H1 (cell line): Measurements from ENCODE around the gene FRMD4A. TPM values are rescaled to one million over a fixed set of nuclear protein-coding genes. Genes with fewer than 3 reads are reported as not detected.

Experiments
- CTCF ChIA-PET: fragments of 300-600 bp; sonication (Branson Sonifier 250); formaldehyde crosslinking; loops from one replicate; lab custom pipeline; 2021; ENCODE audit not compliant: partially characterized antibody; lab: Charles Lee
- POLR2A ChIA-PET: fragments of 300-600 bp; sonication (Branson Sonifier 250); formaldehyde crosslinking; loops from one replicate; lab custom pipeline; 2021; ENCODE audit warnings: inconsistent platforms; ENCODE audit not compliant: partially characterized antibody; lab: Charles Lee
- DNase-seq, 2 experiments: peaks; one replicate each; pipeline versions ENCODE4 v3.0.0 to v3.0.0-alpha.2; 2010 to 2022; ENCODE audit warnings: low spot score in 2 of 2, low read depth in 1 of 2, mixed read lengths in 1 of 2
- FAIRE-seq: peaks from 2 replicates; lab custom pipeline; 2011; peaks lifted over from hg19 to GRCh38; lab: Jason Lieb, UNC
- H2AFZ ChIP-seq: 2 replicates; pipeline ENCODE4 v1.8.1; 2012; ENCODE audit warnings: low read length, inconsistent platforms
- H2AK5ac ChIP-seq: 2 replicates; pipeline ENCODE4 v1.6.1; 2013; ENCODE audit warnings: low read depth, low read length
- H2BK120ac ChIP-seq: replicated peaks from 2 replicates; pipeline ENCODE3; 2013; ENCODE audit warnings: low read depth, low read length, inconsistent platforms
- H2BK12ac ChIP-seq: 2 replicates; pipeline ENCODE4 v1.6.1; 2013; ENCODE audit warnings: low read depth, low read length
- H2BK15ac ChIP-seq: 2 replicates; pipeline ENCODE4 v1.6.1; 2013; ENCODE audit warnings: low read length
- H2BK20ac ChIP-seq: 2 replicates; pipeline ENCODE4 v1.6.1; 2013; ENCODE audit warnings: low read length
- H2BK5ac ChIP-seq: 2 replicates; pipeline ENCODE4 v1.6.1; 2013; ENCODE audit warnings: low read depth, low read length
- H3K14ac ChIP-seq: 2 replicates; pipeline ENCODE4 v1.6.1; 2013; ENCODE audit warnings: inconsistent platforms; ENCODE audit not compliant: insufficient read length
- H3K18ac ChIP-seq: 2 replicates; pipeline ENCODE4 v1.6.1; 2013; ENCODE audit warnings: low read length; ENCODE audit errors: extremely low read depth
- H3K23ac ChIP-seq: 2 replicates; pipeline ENCODE4 v1.6.1; 2013; ENCODE audit warnings: inconsistent platforms; ENCODE audit not compliant: insufficient read length
- H3K23me2 ChIP-seq: 2 replicates; pipeline ENCODE4 v1.6.1; 2013; ENCODE audit warnings: low read depth, low read length
- H3K27ac ChIP-seq: 2 replicates; pipeline ENCODE4 v1.6.1; 2011; ENCODE audit warnings: low read depth, low read length, inconsistent platforms
- H3K27me3 ChIP-seq, 4 experiments: replicated peaks in 1 of 4; 1 replicate in 1 of 4; 2 replicates in 3 of 4; pipeline versions ENCODE4 v1.6.1 to v1.8.1; 2011 to 2013; ENCODE audit warnings: low read length in 3 of 4, mild to moderate bottlenecking in 3 of 4, inconsistent platforms in 2 of 4, mixed read lengths in 2 of 4, moderate library complexity in 1 of 4; ENCODE audit not compliant: control insufficient read depth in 3 of 4, insufficient read depth in 3 of 4; ENCODE audit errors: extremely low read depth in 1 of 4
- H3K36me3 ChIP-seq, 4 experiments: 2 replicates each; pipeline versions ENCODE4 v1.6.1 to v1.8.1; 2011 to 2013; ENCODE audit warnings: mild to moderate bottlenecking in 4 of 4, low read length in 3 of 4, moderate library complexity in 2 of 4, control low read depth in 1 of 4, inconsistent platforms in 1 of 4; ENCODE audit not compliant: insufficient read depth in 4 of 4, control insufficient read depth in 2 of 4
- H3K4ac ChIP-seq: replicated peaks from 2 replicates; pipeline ENCODE3; 2013; ENCODE audit warnings: low read length, low read depth, mixed read lengths, inconsistent platforms; ENCODE audit not compliant: insufficient read length
- H3K4me1 ChIP-seq, 4 experiments: replicated peaks in 1 of 4; 1 replicate in 1 of 4; 2 replicates in 3 of 4; pipeline versions ENCODE4 v1.6.1 to v1.8.1; 2011 to 2013; ENCODE audit warnings: low read length in 3 of 4, inconsistent platforms in 2 of 4, mixed read lengths in 1 of 4; ENCODE audit not compliant: insufficient read depth in 4 of 4, control insufficient read depth in 3 of 4
- H3K4me2 ChIP-seq, 2 experiments: 2 replicates each; pipeline versions ENCODE4 v1.6.1 to v1.8.1; 2011 to 2013; ENCODE audit warnings: low read depth in 2 of 2, low read length in 2 of 2, control low read depth in 1 of 2, inconsistent platforms in 1 of 2, mild to moderate bottlenecking in 1 of 2; ENCODE audit not compliant: insufficient read depth in 1 of 2
- H3K4me3 ChIP-seq, 4 experiments: fragments of 200-600, 300-600 bp in 1 of 4; sonication (generic), shearing (Covaris generic), sonication (Bioruptor Twin) in 1 of 4; 2 replicates each; pipeline versions ENCODE4 v1.5.1 to v1.8.1; 2011 to 2016; ENCODE audit warnings: low read length in 4 of 4, low read depth in 3 of 4, control low read depth in 2 of 4, inconsistent platforms in 2 of 4, mild to moderate bottlenecking in 2 of 4, mixed read lengths in 1 of 4, moderate library complexity in 1 of 4; ENCODE audit not compliant: insufficient read depth in 2 of 4; ENCODE audit errors: extremely low read depth in 1 of 4
- H3K56ac ChIP-seq: replicated peaks from 2 replicates; pipeline ENCODE3; 2013; ENCODE audit warnings: low read depth, mild to moderate bottlenecking, mixed read lengths, low read length, inconsistent platforms; ENCODE audit not compliant: insufficient read length
- H3K79me1 ChIP-seq: 2 replicates; pipeline ENCODE4 v1.6.1; 2013; ENCODE audit warnings: low read depth, low read length, control low read depth
- H3K79me2 ChIP-seq, 2 experiments: 2 replicates each; pipeline versions ENCODE4 v1.6.1 to v1.8.1; 2012 to 2013; ENCODE audit warnings: low read length in 2 of 2, mild to moderate bottlenecking in 2 of 2, inconsistent platforms in 1 of 2; ENCODE audit not compliant: insufficient read depth in 2 of 2, control insufficient read depth in 1 of 2
- H3K9ac ChIP-seq, 4 experiments: replicated peaks in 1 of 4; 1 replicate in 1 of 4; 2 replicates in 3 of 4; pipeline versions ENCODE4 v1.6.1 to v1.8.1; 2011 to 2013; ENCODE audit warnings: low read depth in 3 of 4, low read length in 3 of 4, control low read depth in 2 of 4, mild to moderate bottlenecking in 2 of 4, moderate library complexity in 2 of 4, inconsistent platforms in 1 of 4; ENCODE audit errors: extremely low read depth in 1 of 4
- H3K9me3 ChIP-seq, 2 experiments: 2 replicates each; pipeline versions ENCODE4 v1.6.1 to v1.8.1; 2012 to 2013; ENCODE audit warnings: mild to moderate bottlenecking in 2 of 2, moderate library complexity in 2 of 2, control low read depth in 1 of 2, inconsistent platforms in 1 of 2, low read depth in 1 of 2, low read length in 1 of 2, mixed read lengths in 1 of 2; ENCODE audit not compliant: insufficient read depth in 2 of 2
- H4K20me1 ChIP-seq, 2 experiments: replicated peaks in 1 of 2; 2 replicates each; pipeline versions ENCODE3 to v1.8.1; 2011 to 2013; ENCODE audit warnings: inconsistent platforms in 2 of 2, low read length in 2 of 2, mild to moderate bottlenecking in 1 of 2; ENCODE audit not compliant: insufficient read depth in 2 of 2, control insufficient read depth in 1 of 2
- H4K5ac ChIP-seq: 2 replicates; pipeline ENCODE4 v1.6.1; 2013; ENCODE audit warnings: low read length, low read depth, mixed read lengths, inconsistent platforms; ENCODE audit not compliant: insufficient read length
- H4K8ac ChIP-seq: 2 replicates; pipeline ENCODE4 v1.8.0; 2013; ENCODE audit warnings: mild to moderate bottlenecking, moderate library complexity, low read length, inconsistent platforms; ENCODE audit not compliant: insufficient read depth; ENCODE audit errors: extremely low read depth
- H4K91ac ChIP-seq: replicated peaks from 2 replicates; pipeline ENCODE3; 2013; ENCODE audit warnings: low read length, mixed read lengths, inconsistent platforms; ENCODE audit not compliant: insufficient read length
- BACH1 ChIP-seq: IDR thresholded peaks from 2 replicates; pipeline ENCODE4 v1.6.1; 2012; ENCODE audit warnings: low read length, improper control_type of control experiment
- CHD2 ChIP-seq: IDR thresholded peaks from 2 replicates; pipeline ENCODE4 v1.6.1; 2012; ENCODE audit warnings: low read length, improper control_type of control experiment
- EZH2 ChIP-seq: fragments of 200-600 bp; sonication (generic); IDR thresholded peaks from 2 replicates; pipeline ENCODE4 v1.7.1; 2012; ENCODE audit warnings: low read depth, mild to moderate bottlenecking, moderate library complexity, low read length, inconsistent platforms; ENCODE audit not compliant: severe bottlenecking
- NRF1 ChIP-seq: IDR thresholded peaks from 2 replicates; pipeline ENCODE4 v1.6.1; 2011; ENCODE audit warnings: mild to moderate bottlenecking, low read depth, low read length, improper control_type of control experiment
- WGBS, 2 experiments: shearing (Covaris generic) in 1 of 2; methylation state at CpG; one replicate each; pipeline versions ENCODE4 v1.1.6 to v1.1.7; 2013 to 2015; ENCODE audit warnings: low lambda C conversion rate in 2 of 2, mixed read lengths in 2 of 2, inconsistent platforms in 1 of 2, low coverage in 1 of 2, missing lambda C conversion rate in 1 of 2; ENCODE audit not compliant: insufficient replicate concordance in 2 of 2, insufficient coverage in 1 of 2, insufficient read length in 1 of 2; ENCODE audit errors: extremely low coverage in 1 of 2, missing lambda C conversion rate in 1 of 2; 5-methylcytosine and 5-hydroxymethylcytosine counted together
- polyA plus RNA-seq, 7 experiments: library from polyadenylated mRNA; depleted of rRNA in 3 of 7; stranded (reverse) in 5 of 7; unstranded in 2 of 7; fragments of >200 nt in 5 of 7; fragments of 200-250 nt in 2 of 7; gene quantifications; 1 replicate in 5 of 7; 2 replicates in 1 of 7; 4 replicates in 1 of 7; pipeline versions ENCODE4 v1.2.1 to v1.2.3, GENCODE V29; 2011 to 2013; ENCODE audit warnings: missing spikeins in 2 of 7, mixed read lengths in 2 of 7
- total RNA-seq: library from RNA; stranded (reverse); fragmentation: NEBNext Ultra II Directional; extraction: Animal tissue kit (Norgen Biotek cat#: 25700); gene quantifications from 2 replicates; pipeline ENCODE4 v1.2.1, GENCODE V29; 2021

FRMD4A gene
- total and polyA plus RNA-seq, 2 of the 8 experiments (the other 6 are each of a cell fraction or from before 2014, with no cell fraction given): 38.6 to 39.6 TPM

GRCh38 chr10:13823709-13824405 is 506.9 kb downstream of the FRMD4A start:
- peak overlapping the region; percentile 59 for H2BK120ac ChIP-seq
- H2BK12ac ChIP-seq: peak overlapping the region; percentile 20; the same call in 1 of the 2 replicates
- ChIA-PET CTCF (interaction anchor here (0.6 to 1.4 kb wide), 5 partner anchors 9 to 675 kb away, joined by 3 to 5 read pairs (median 4); no protein-coding TSS in a partner anchor), POLR2A (interaction anchor here (0.7 kb wide), 1 partner anchor 362 kb away, joined by 3 read pairs; no protein-coding TSS in a partner anchor)
- peaks cover 3% of the 10 kb centered on the region; the same call in 1 of the 2 replicates for H3K79me1 ChIP-seq
- no peaks in the 10 kb centered on the region for H3K9me3 ChIP-seq
- peak overlapping the region; percentile 10 for H2BK20ac ChIP-seq
- H3K4me2 ChIP-seq: peak overlapping the region; percentile 54 to 64
- no peak overlapping the region for H3K14ac ChIP-seq
- H2AFZ ChIP-seq: no peak overlapping the region
- H3K23ac ChIP-seq: no peak overlapping the region
- H4K91ac ChIP-seq: peak overlapping the region; percentile 14
- peak overlapping the region; percentile 12 for H3K4ac ChIP-seq
- H3K27ac ChIP-seq: no peak overlapping the region
- 83% methylated on average over 9 of the region's 9 CpGs; no CpG with 5 or more reads in 1 of the 2 experiments for WGBS, 2 experiments
- no peak overlapping the region for H4K8ac ChIP-seq
- TF ChIP-seq CHD2 (no peak), BACH1 (no peak), NRF1 (no peak), EZH2 (no peak)
- H4K20me1 ChIP-seq: no peaks in the 10 kb centered on the region
- FAIRE-seq: no peak
- DNase-seq: no peak
- no peak overlapping the region for H3K56ac ChIP-seq
- H2AK5ac ChIP-seq: 0 out of 2 replicates have a peak overlapping the region, but pooled peaks have one; percentile 11
- no peaks in the 10 kb centered on the region for H3K23me2 ChIP-seq
- H3K27me3 ChIP-seq: no peaks in the 10 kb centered on the region
- H3K79me2 ChIP-seq: peaks cover 0 to 16% of the 10 kb centered on the region in 2 experiments; a peak in 3 of 4 replicates
- H2BK15ac ChIP-seq: peak overlapping the region; percentile 24; the same call in 1 of the 2 replicates
- H3K36me3 ChIP-seq: no peaks in the 10 kb centered on the region
- H3K9ac ChIP-seq: no peak overlapping the region
- peaks cover 19 to 41% (median 31%) of the 10 kb centered on the region in 4 experiments for H3K4me1 ChIP-seq
- peak overlapping the region; percentile 50 for H4K5ac ChIP-seq
- H3K18ac ChIP-seq: peak overlapping the region; percentile 89
- H3K4me3 ChIP-seq: no peak overlapping the region
- H2BK5ac ChIP-seq: peak overlapping the region; percentile 3; the same call in 1 of the 2 replicates
